Activated T-cell treated with anti-CD3 and anti-CD28 coated beads, Interleukin-2, amount 50 U/mL, for 24 hours (primary cell): ENCODE data around the gene RHOT1.
A peak's percentile ranks its signal among the peaks of the same experiment; 100 is the strongest.

Experiments
- DNase-seq: peaks from one replicate; pipeline ENCODE4 v3.0.0-alpha.2; 2020
- H3K27ac Mint-ChIP-seq: 2 replicates; pipeline ENCODE4 v1.8.0; 2020; ENCODE audit warnings: mild to moderate bottlenecking, mixed read lengths
- H3K27me3 Mint-ChIP-seq: 2 replicates; pipeline ENCODE4 v1.8.0; 2020; ENCODE audit warnings: mixed read lengths
- H3K36me3 Mint-ChIP-seq: 2 replicates; pipeline ENCODE4 v1.8.0; 2020; ENCODE audit warnings: low read depth, mixed read lengths
- H3K4me1 Mint-ChIP-seq: 2 replicates; pipeline ENCODE4 v1.8.0; 2020; ENCODE audit warnings: low read depth, mixed read lengths
- H3K4me3 Mint-ChIP-seq: 2 replicates; pipeline ENCODE4 v1.8.0; 2020; ENCODE audit warnings: mild to moderate bottlenecking, moderate library complexity, mixed read lengths
- H3K9me3 Mint-ChIP-seq: 2 replicates; pipeline ENCODE4 v1.8.0; 2020; ENCODE audit warnings: mixed read lengths

Gene RHOT1

DNA sequence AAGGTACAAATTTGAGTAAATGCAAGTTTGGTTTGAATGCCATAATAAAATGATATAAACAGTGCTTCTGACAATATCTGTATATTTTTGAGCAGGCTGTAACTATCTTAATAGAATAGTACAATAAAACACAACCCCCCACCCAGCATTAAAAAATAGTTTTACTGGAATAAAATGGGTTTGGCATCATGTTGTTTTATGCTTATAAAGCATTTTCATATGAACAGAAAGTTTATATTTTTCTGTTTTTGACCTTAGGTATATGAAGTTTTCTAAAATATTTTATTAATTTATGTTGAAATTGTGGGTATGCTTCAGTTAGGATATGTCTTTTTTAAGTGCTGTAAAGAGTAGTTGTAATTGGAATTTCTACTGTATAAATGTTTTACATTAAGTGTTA, 66.1 kb downstream of the RHOT1 start:
- H3K4me1 Mint-ChIP-seq: no peaks in the 10 kb centered on the region
- H3K27me3 Mint-ChIP-seq: no peaks in the 10 kb centered on the region
- no peak overlapping the region for H3K27ac Mint-ChIP-seq
- DNase-seq: no peak
- H3K4me3 Mint-ChIP-seq: no peak overlapping the region
- H3K36me3 Mint-ChIP-seq: peaks cover 77% of the 10 kb centered on the region
- no peaks in the 10 kb centered on the region for H3K9me3 Mint-ChIP-seq

GRCh38 chr17:32209608-32210007, 67.3 kb downstream of the RHOT1 start:
- DNase-seq: no peak
- Mint-ChIP-seq H3K27me3 (no peaks in the 10 kb centered on the region), H3K36me3 (peaks cover 77% of the 10 kb centered on the region), H3K4me1 (no peaks in the 10 kb centered on the region), H3K27ac (no peak overlapping the region), H3K4me3 (no peak overlapping the region), H3K9me3 (no peaks in the 10 kb centered on the region)

DNA sequence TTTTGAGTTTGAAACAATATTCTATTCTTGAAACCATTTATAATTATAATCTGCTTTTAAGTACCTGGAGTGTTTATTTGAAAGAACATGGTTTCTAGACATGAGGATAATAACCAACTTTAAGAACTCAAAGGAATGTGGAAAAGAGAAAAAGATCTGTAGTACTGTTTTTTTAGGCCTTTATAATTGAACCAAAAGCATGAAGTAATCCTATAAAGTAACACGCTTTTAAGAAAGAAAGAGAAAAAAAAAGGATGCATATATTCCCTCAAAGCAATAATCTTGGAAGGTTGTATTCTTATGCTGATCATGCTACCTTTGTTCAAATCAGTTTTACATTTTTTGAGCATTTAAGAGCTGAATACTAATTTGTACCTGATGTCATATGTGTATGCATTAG, 69.4 kb downstream of the RHOT1 start:
- H3K4me1 Mint-ChIP-seq: peaks cover 5% of the 10 kb centered on the region
- H3K9me3 Mint-ChIP-seq: no peaks in the 10 kb centered on the region
- peaks cover 71% of the 10 kb centered on the region for H3K36me3 Mint-ChIP-seq
- H3K27me3 Mint-ChIP-seq: no peaks in the 10 kb centered on the region
- no peak for DNase-seq
- H3K4me3 Mint-ChIP-seq: no peak overlapping the region
- no peak overlapping the region for H3K27ac Mint-ChIP-seq

DNA sequence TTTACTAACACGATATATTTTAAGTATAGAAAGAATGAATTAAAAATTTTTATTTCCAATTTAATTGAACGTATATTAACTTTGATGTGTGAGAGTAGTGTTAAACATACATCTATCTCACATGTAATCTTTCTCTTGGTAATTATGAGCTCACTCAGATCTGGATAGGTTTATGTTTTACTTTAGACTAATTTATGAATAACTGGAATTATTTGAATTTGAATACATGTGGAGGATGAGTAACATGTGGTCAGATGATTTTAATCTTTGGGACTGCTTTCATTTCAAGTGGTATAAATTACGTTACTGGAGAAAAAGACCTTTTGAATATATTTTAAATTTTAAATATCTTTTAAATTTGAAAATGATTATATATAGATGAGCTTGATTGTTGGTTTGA, 73.4 kb downstream of the RHOT1 start:
- no peaks in the 10 kb centered on the region for H3K9me3 Mint-ChIP-seq
- no peaks in the 10 kb centered on the region for H3K27me3 Mint-ChIP-seq
- peaks cover 29% of the 10 kb centered on the region for H3K4me1 Mint-ChIP-seq
- no peak for DNase-seq
- no peak overlapping the region for H3K27ac Mint-ChIP-seq
- H3K4me3 Mint-ChIP-seq: no peak overlapping the region
- peaks cover 48% of the 10 kb centered on the region for H3K36me3 Mint-ChIP-seq

GRCh38 chr17:32222621-32223020, 80.3 kb downstream of the RHOT1 start:
- no peak overlapping the region for H3K27ac Mint-ChIP-seq
- no peak for DNase-seq
- no peaks in the 10 kb centered on the region for H3K9me3 Mint-ChIP-seq
- no peaks in the 10 kb centered on the region for H3K27me3 Mint-ChIP-seq
- peaks cover 53% of the 10 kb centered on the region for H3K4me1 Mint-ChIP-seq
- peaks cover 38% of the 10 kb centered on the region for H3K36me3 Mint-ChIP-seq
- no peak overlapping the region for H3K4me3 Mint-ChIP-seq

DNA sequence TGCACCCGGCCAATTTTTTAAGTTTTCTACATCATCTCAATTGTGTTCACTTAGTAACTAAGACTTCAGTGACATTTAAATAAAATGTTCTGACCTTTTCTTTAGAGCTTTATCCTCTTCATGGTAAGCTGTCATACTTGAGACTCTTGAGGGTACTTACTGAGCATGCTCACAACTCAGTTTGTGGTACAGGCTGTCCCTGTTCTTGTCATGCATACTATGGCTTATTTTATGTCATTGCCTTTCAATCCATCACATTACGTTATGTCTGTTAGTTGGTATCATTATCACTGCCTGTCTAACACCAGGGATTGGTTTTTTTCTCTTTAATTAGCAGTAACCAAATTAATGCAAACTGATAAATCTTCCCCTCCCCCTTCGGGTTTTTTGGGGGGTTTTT, 81.4 kb downstream of the RHOT1 start:
- H3K9me3 Mint-ChIP-seq: no peaks in the 10 kb centered on the region
- no peak for DNase-seq
- peaks cover 48% of the 10 kb centered on the region for H3K4me1 Mint-ChIP-seq
- peaks cover 38% of the 10 kb centered on the region for H3K36me3 Mint-ChIP-seq
- no peak overlapping the region for H3K4me3 Mint-ChIP-seq
- H3K27ac Mint-ChIP-seq: no peak overlapping the region
- H3K27me3 Mint-ChIP-seq: no peaks in the 10 kb centered on the region

DNA sequence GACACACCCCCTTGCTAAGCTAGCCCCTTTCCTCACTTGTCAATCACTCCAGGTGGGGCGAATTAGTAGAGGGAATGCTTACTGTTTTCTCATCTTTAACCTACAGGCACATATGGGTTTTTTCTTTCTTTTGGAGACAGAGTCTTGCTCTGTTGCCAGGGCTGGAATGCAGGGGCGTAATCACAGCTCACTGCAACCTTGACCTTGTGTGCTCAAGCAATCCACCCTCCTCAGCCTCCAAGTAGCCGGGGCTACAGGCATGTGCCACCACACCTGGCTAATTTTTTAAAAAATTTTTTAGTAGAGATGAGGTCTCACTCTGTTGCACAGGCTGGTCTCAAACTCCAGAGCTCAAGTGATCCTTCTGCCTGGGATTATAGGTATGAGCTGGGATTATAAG, 84.6 kb downstream of the RHOT1 start:
- H3K4me1 Mint-ChIP-seq: peaks cover 19% of the 10 kb centered on the region
- no peak for DNase-seq
- no peak overlapping the region for H3K4me3 Mint-ChIP-seq
- H3K36me3 Mint-ChIP-seq: peaks cover 27% of the 10 kb centered on the region
- no peaks in the 10 kb centered on the region for H3K27me3 Mint-ChIP-seq
- H3K9me3 Mint-ChIP-seq: no peaks in the 10 kb centered on the region
- no peak overlapping the region for H3K27ac Mint-ChIP-seq

DNA sequence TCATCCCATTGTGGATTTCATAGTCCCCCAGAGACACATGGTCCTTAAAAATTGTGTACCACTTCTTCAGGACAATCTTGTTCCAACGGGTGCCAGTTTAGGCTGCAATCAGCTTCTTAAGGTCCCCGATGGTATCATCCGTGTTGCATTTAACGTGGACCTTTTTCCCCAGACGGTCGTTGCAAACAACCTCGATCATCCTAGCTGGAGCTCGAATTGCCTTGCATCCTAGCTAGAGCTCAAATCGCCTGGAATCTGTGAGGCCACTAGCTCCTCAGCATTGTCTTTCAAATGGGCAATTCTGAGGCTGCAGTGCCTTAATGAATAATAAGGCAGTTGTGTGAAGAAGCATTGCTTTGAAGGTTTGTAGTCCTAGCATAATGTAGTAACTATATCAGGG, 85.6 kb downstream of the RHOT1 start:
- Mint-ChIP-seq H3K4me3 (no peak overlapping the region), H3K27ac (no peak overlapping the region), H3K36me3 (peaks cover 23% of the 10 kb centered on the region), H3K27me3 (no peaks in the 10 kb centered on the region), H3K4me1 (peaks cover 15% of the 10 kb centered on the region), H3K9me3 (no peaks in the 10 kb centered on the region)
- DNase-seq: no peak

DNA sequence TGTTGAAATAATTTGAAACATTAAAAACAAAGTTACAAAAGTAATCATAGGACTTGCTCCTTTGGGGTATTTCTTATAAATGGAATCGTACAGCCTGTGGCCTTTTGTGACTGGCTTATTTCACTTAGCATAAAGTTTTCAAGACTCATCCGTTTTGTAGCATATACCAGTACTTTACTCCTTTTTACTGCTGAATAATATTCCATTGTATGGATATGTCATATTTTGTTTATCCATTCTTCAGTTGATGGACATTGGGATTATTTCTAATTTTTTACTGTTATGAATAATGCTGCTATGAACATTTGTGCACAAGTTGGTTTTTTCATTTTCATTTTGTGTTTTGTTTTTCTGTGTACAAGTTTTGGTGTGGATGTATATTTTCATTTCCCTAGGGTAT, 93.3 kb downstream of the RHOT1 start:
- no peaks in the 10 kb centered on the region for H3K36me3 Mint-ChIP-seq
- H3K27me3 Mint-ChIP-seq: no peaks in the 10 kb centered on the region
- H3K27ac Mint-ChIP-seq: no peak overlapping the region
- no peak for DNase-seq
- no peak overlapping the region for H3K4me3 Mint-ChIP-seq
- peaks cover 7% of the 10 kb centered on the region for H3K4me1 Mint-ChIP-seq
- no peaks in the 10 kb centered on the region for H3K9me3 Mint-ChIP-seq

GRCh38 chr17:32239456-32239855, 97.2 kb downstream of the RHOT1 start:
- H3K9me3 Mint-ChIP-seq: no peaks in the 10 kb centered on the region
- H3K36me3 Mint-ChIP-seq: no peaks in the 10 kb centered on the region
- H3K27me3 Mint-ChIP-seq: no peaks in the 10 kb centered on the region
- H3K4me3 Mint-ChIP-seq: no peak overlapping the region
- H3K27ac Mint-ChIP-seq: no peak overlapping the region
- H3K4me1 Mint-ChIP-seq: no peaks in the 10 kb centered on the region
- no peak for DNase-seq

DNA sequence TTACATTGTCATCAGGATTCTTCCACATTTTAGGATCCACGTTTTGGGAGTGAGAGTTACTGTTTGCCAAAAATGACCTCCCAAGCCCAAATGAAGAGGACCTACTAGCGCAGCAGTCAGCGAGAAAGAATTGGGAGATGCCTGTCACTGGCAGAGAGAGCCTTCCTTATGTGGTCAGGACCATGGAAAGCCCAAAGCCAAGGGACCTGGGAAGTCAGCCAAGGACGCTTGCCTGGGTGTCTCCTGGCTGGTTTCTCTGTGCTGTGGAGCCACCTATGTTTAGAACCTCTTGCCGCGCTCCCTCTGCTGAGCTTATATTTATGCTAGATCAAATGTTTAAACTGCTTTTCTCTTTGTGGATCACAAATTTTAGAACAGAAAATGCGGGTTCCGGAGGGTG, 98.4 kb downstream of the RHOT1 start:
- no peak overlapping the region for H3K4me3 Mint-ChIP-seq
- no peaks in the 10 kb centered on the region for H3K36me3 Mint-ChIP-seq
- no peak for DNase-seq
- H3K9me3 Mint-ChIP-seq: no peaks in the 10 kb centered on the region
- H3K4me1 Mint-ChIP-seq: no peaks in the 10 kb centered on the region
- no peak overlapping the region for H3K27ac Mint-ChIP-seq
- no peaks in the 10 kb centered on the region for H3K27me3 Mint-ChIP-seq

GRCh38 chr17:32241640-32242039, 99.3 kb downstream of the RHOT1 start:
- H3K9me3 Mint-ChIP-seq: no peaks in the 10 kb centered on the region
- no peaks in the 10 kb centered on the region for H3K4me1 Mint-ChIP-seq
- DNase-seq: no peak
- no peak overlapping the region for H3K27ac Mint-ChIP-seq
- H3K4me3 Mint-ChIP-seq: no peak overlapping the region
- no peaks in the 10 kb centered on the region for H3K36me3 Mint-ChIP-seq
- H3K27me3 Mint-ChIP-seq: no peaks in the 10 kb centered on the region

GRCh38 chr17:32249475-32249874, 107.2 kb downstream of the RHOT1 start:
- Mint-ChIP-seq H3K27me3 (peaks cover 5% of the 10 kb centered on the region), H3K27ac (no peak overlapping the region), H3K9me3 (no peaks in the 10 kb centered on the region), H3K4me3 (no peak overlapping the region), H3K36me3 (no peaks in the 10 kb centered on the region), H3K4me1 (no peaks in the 10 kb centered on the region)
- no peak for DNase-seq

DNA sequence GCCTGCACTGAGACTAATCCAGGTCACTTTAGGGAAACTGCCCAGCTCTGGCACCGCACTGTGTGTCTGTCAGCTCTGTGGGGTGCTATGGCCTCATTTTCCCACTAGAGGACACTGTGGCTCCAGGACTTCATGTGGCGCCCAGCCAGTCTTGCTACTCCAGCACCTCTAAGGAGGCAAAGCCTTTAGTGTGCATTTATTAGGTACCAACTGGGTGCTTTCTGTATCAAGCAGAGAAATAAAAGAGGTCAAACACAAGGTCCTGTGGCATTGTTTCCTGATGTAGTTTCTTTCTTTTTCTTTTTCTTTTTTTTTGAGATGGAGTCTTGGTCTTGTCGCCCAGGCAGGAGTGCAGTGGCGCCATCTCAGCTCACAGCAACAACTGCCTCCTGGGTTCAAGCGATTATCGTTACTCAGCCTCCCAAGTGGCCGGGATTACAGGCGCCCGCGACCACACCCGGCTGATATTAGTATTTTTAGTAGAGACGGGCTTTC, 110.9 kb downstream of the RHOT1 start:
- Mint-ChIP-seq H3K9me3 (no peaks in the 10 kb centered on the region), H3K4me3 (no peak overlapping the region), H3K36me3 (no peaks in the 10 kb centered on the region), H3K27me3 (peaks cover 5% of the 10 kb centered on the region), H3K4me1 (no peaks in the 10 kb centered on the region), H3K27ac (no peak overlapping the region)
- DNase-seq: peak; percentile 75

DNA sequence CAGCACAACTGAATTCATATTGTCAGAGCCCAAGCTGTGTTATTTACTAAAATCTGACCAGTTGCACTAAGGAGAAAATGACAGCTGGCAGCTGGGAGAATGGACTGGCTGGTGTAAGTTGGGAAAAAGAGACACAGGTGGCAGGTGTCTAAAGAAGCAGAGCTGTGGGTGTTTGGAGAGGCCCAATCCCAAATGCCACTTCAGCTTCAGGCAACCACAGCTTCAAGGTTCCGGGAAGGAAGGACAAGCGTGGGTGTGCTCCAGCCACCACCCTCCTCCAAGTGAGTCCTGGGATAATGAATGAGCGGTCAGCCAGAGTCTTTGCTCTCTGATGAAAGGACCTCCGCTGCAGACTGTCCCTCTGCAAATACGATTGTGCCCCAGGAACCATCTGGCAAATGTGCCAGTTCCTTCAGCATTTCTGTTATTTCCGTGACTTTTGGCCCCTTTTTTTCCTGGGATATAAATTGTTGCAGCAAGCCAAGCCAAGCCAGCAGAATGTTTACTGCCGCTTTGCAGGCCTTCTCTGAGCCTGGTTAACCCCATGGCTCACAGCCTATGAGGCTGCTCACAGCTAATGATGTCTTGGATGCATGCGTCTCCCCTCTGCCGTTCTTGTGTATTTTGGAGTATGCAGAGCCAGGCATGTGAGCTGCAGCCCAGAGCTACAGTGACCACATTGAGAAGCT, 113.9 kb downstream of the RHOT1 start:
- Mint-ChIP-seq H3K9me3 (no peaks in the 10 kb centered on the region), H3K4me3 (no peak overlapping the region), H3K36me3 (no peaks in the 10 kb centered on the region), H3K27ac (no peak overlapping the region), H3K4me1 (no peaks in the 10 kb centered on the region), H3K27me3 (peaks cover 23% of the 10 kb centered on the region)
- no peak for DNase-seq

- peaks cover 27% of the 10 kb centered on the region for H3K27me3 Mint-ChIP-seq
- no peak overlapping the region for H3K27ac Mint-ChIP-seq
- no peaks in the 10 kb centered on the region for H3K9me3 Mint-ChIP-seq
- no peaks in the 10 kb centered on the region for H3K4me1 Mint-ChIP-seq
- no peak for DNase-seq
- no peaks in the 10 kb centered on the region for H3K36me3 Mint-ChIP-seq
- no peak overlapping the region for H3K4me3 Mint-ChIP-seq
Observed at GRCh38 chr17:32256701-32257019, 114.4 kb downstream of the RHOT1 start.
